DOHH2 (cell line): ENCODE measurements around the gene ZBTB7A.
"Not testable (repeated sequence)": the region's sequence is repeated elsewhere in the genome, so short reads cannot be mapped to it uniquely, and the experiment has no call there.

Experiments used
- H3F3A ChIP-seq: fragments of 200-600 bp; sonication (generic), shearing (Covaris generic); 2 replicates; pipeline ENCODE4 v1.6.0; 2016; ENCODE audit warnings: antibody characterized with exemption, mild to moderate bottlenecking; ENCODE audit not compliant: control insufficient read depth, insufficient read depth
- H3K27ac ChIP-seq: fragments of 200-600 bp; sonication (generic); 2 replicates; pipeline ENCODE4 v1.5.1; 2014; ENCODE audit warnings: low read depth, mild to moderate bottlenecking, low read length, moderate library complexity
- H3K27me3 ChIP-seq: fragments of 200-600 bp; sonication (generic); 2 replicates; pipeline ENCODE4 v1.6.1; 2014; ENCODE audit warnings: mild to moderate bottlenecking, low read length, mixed read lengths; ENCODE audit not compliant: control insufficient read depth
- H3K36me3 ChIP-seq: fragments of 200-600 bp; sonication (generic); 2 replicates; pipeline ENCODE4 v1.6.1; 2014; ENCODE audit warnings: mild to moderate bottlenecking, low read length, moderate library complexity, mixed read lengths; ENCODE audit not compliant: control insufficient read depth
- H3K4me1 ChIP-seq: fragments of 200-600 bp; sonication (generic); 2 replicates; pipeline ENCODE4 v1.6.1; 2014; ENCODE audit warnings: mild to moderate bottlenecking, low read length, mixed read lengths; ENCODE audit not compliant: control insufficient read depth
- H3K4me2 ChIP-seq: fragments of 200-600 bp; sonication (generic); 2 replicates; pipeline ENCODE4 v1.6.0; 2014; ENCODE audit warnings: mild to moderate bottlenecking, low read length, moderate library complexity
- H3K4me3 ChIP-seq: fragments of 200-600 bp; sonication (generic); 2 replicates; pipeline ENCODE4 v1.5.1; 2014; ENCODE audit warnings: mild to moderate bottlenecking, low read length, mixed read lengths
- H3K79me2 ChIP-seq: fragments of 200-600 bp; sonication (generic); 2 replicates; pipeline ENCODE4 v1.6.1; 2014; ENCODE audit warnings: mild to moderate bottlenecking, low read length, mixed read lengths; ENCODE audit not compliant: control insufficient read depth
- H3K9me2 ChIP-seq: fragments of 200-600 bp; sonication (generic); replicated peaks from 2 replicates; pipeline ENCODE4 v1.6.1; 2014; ENCODE audit warnings: mild to moderate bottlenecking, low read length, mixed read lengths; ENCODE audit not compliant: control insufficient read depth
- H3K9me3 ChIP-seq: fragments of 200-600 bp; sonication (generic); 2 replicates; pipeline ENCODE4 v1.6.1; 2014; ENCODE audit warnings: antibody characterized with exemption, low read length, mixed read lengths; ENCODE audit not compliant: control insufficient read depth, insufficient read depth
- H4K20me1 ChIP-seq: fragments of 200-600 bp; sonication (generic); 2 replicates; pipeline ENCODE4 v1.6.0; 2014; ENCODE audit warnings: low read depth, mild to moderate bottlenecking, antibody characterized with exemption, low read length, moderate library complexity; ENCODE audit not compliant: control insufficient read depth, insufficient read depth
- EZH2phosphoT487 ChIP-seq: fragments of 200-600 bp; sonication (generic); IDR thresholded peaks from 2 replicates; pipeline ENCODE4 v1.6.1; 2017; ENCODE audit warnings: borderline replicate concordance, mild to moderate bottlenecking, antibody characterized with exemption, low read length, moderate library complexity, mixed read lengths
- TF ChIP-seq, protein P1 (sequence below): fragments of 200-600 bp; sonication (generic); IDR thresholded peaks from one replicate; pipeline ENCODE4 v1.5.1; 2014; ENCODE audit warnings: antibody characterized with exemption, mild to moderate bottlenecking, low read depth, low read length; ENCODE audit not compliant: poor library complexity, severe bottlenecking

The ZBTB7A gene

DNA sequence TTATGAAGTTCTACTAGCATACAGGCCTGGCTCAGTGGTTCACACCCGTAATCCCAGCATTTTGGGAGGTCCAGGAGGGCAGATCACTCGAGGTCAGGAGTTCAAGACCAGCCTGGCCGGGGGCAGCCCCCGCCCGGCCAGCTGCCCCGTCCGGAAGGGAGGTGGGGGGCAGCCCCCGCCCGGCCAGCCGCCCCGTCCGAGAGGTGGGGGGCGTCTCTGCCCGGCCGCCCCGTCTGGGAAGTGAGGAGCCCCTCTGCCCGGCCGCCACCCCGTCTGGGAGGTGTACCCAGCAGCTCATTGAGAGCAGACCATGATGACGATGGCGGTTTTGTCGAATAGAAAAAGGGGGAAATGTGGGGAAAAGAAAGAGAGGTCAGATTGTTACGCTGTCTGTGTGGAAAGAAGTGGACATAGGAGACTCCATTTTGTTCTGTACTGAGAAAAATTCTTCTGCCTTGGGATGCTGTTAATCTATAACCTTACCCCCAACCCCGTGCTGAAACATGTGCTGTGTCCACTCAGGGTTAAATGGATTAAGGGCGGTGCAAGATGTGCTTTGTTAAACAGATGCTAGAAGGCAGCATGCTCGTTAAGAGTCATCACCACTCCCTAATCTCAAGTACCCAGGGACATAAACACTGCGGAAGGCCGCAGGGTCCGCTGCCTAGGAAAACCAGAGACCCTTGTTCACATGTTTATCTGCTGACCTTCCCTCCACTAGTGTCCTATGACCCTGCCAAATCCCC lies 67.9 kb downstream of the ZBTB7A start:
- not testable (repeated sequence) for H3K9me3 ChIP-seq, H3K4me1 ChIP-seq, H3K4me3 ChIP-seq, H3K4me2 ChIP-seq, H3K27ac ChIP-seq, H3K27me3 ChIP-seq, H3F3A ChIP-seq, H3K9me2 ChIP-seq, H3K36me3 ChIP-seq, H4K20me1 ChIP-seq, H3K79me2 ChIP-seq

DNA sequence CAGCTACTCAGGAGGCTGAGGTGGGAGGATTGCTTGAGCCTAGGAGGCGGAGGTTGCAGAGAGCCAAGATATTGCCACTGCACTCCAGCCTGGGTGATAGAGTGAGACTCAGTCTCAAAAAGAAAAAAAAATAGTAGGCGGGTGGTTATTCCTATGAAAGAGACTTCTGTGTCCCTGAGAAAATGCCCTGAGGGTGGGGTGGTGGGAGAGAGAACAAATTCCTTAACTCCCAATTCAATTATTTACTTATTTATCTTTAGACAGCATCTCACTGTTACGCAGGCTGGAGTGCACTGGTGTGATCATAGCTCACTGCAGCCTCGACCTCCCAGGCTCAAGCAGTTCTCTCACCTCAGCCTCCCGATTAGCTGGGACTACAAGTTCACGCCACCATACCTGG lies 71.1 kb downstream of the ZBTB7A start:
- H3K27me3 ChIP-seq: no peaks in the 10 kb centered on the region
- H3K4me2 ChIP-seq: no peak overlapping the region
- H3K36me3 ChIP-seq: no peaks in the 10 kb centered on the region
- H3F3A ChIP-seq: no peaks in the 10 kb centered on the region
- H3K79me2 ChIP-seq: no peaks in the 10 kb centered on the region
- no peak overlapping the region for H3K27ac ChIP-seq
- peaks cover 10% of the 10 kb centered on the region for H3K4me1 ChIP-seq
- H3K4me3 ChIP-seq: no peak overlapping the region
- TF ChIP-seq, protein P1, sequence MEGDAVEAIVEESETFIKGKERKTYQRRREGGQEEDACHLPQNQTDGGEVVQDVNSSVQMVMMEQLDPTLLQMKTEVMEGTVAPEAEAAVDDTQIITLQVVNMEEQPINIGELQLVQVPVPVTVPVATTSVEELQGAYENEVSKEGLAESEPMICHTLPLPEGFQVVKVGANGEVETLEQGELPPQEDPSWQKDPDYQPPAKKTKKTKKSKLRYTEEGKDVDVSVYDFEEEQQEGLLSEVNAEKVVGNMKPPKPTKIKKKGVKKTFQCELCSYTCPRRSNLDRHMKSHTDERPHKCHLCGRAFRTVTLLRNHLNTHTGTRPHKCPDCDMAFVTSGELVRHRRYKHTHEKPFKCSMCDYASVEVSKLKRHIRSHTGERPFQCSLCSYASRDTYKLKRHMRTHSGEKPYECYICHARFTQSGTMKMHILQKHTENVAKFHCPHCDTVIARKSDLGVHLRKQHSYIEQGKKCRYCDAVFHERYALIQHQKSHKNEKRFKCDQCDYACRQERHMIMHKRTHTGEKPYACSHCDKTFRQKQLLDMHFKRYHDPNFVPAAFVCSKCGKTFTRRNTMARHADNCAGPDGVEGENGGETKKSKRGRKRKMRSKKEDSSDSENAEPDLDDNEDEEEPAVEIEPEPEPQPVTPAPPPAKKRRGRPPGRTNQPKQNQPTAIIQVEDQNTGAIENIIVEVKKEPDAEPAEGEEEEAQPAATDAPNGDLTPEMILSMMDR: no peak
- no peak for TF ChIP-seq EZH2phosphoT487
- H3K9me2 ChIP-seq: no peaks in the 10 kb centered on the region
- no peaks in the 10 kb centered on the region for H4K20me1 ChIP-seq
- no peaks in the 10 kb centered on the region for H3K9me3 ChIP-seq
